Posterior vena cava (tissue), 2 donors: ENCODE results near the gene SEC24B. TPM values are rescaled to one million over a fixed set of nuclear protein-coding genes. Genes with fewer than 3 reads are reported as not detected.
"Not testable (repeated sequence)": the region's sequence is repeated elsewhere in the genome, so short reads cannot be mapped to it uniquely, and the experiment has no call there.

Experiments
- DNase-seq: peaks from one replicate; pipeline ENCODE4 v3.0.0-alpha.2; 2020; ENCODE audit warnings: low spot score
- intact Hi-C, 2 donors: fragments of 100-400 bp; cut with DNase I; formaldehyde crosslinking; loops; one replicate each; pipeline versions ENCODE4 v1.14.1 to v1.14.2; 2022 to 2023
- total RNA-seq, 2 donors: library from RNA; stranded (reverse); fragmentation: NEBNext Ultra II Directional; extraction: Animal tissue kit (Norgen Biotek cat#: 25700); gene quantifications; one replicate each; pipeline ENCODE4 v1.2.1, GENCODE V29; 2021
- donor health status: DM: yes; HTN: yes; CAD: no.
- donor health status: DM: yes; HTN: yes; CAD: no.

The SEC24B gene
- total RNA-seq, 2 donors from 2014 or later, result 29.6 to 33.9 TPM

DNA sequence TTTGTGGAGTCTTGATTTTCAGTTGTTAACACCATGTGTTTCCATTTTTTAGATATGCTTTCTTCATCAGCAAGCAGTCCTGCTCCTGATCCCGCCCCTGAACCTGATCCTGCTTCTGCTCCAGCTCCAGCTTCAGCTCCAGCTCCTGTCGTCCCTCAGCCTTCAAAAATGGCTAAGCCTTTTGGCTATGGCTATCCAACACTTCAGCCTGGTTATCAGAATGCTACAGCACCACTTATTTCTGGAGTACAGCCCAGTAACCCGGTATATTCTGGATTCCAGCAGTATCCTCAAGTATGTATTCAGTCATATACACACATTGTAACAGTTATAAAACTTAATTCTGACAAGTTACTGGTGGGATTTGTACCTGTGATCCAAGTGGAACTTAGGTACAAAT lies 60.9 kb downstream of the SEC24B start:
- DNase-seq, result no peak
- intact Hi-C loops, result no loop called here

DNA sequence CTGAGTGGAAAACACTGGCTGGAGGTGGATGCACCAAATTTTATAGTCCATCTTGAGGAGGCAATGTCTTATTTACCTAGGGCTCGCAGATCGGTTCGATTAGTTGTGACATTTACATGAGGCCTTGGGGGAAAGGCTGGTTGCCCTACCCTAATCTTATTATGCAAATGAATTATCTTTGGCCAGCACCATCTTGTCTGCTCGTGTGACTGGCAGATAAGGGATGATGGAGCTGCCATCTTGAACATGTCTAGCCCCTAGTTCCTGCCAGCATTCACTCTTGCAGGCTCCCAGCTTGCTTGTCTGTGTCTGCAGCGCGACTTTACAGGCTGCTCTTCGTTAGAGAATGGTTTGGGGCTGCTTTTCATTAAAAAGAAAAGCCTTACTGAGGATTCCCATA lies 61.9 kb downstream of the SEC24B start:
- intact Hi-C loops, result no loop called here
- no peak for DNase-seq

DNA sequence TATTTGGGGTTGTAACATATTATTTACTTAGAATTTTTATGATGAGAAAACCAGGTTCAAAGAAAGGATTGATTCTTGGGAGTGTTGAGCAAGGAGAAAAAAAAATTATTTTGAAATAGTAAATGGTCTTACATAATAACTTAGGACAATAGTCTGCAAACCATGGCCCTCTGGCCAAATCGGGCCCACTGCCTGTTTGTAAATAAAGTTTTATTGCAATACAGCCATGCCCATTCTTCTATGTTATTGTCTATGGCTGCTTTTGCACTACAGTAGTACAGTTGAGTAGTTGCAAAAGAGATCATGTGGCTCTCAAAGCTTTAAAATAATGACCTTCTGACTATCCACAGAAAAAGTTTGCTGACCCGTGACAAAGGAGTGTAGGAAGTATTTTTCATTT lies 63.3 kb downstream of the SEC24B start:
- no peak for DNase-seq
- intact Hi-C loops, result no loop called here

DNA sequence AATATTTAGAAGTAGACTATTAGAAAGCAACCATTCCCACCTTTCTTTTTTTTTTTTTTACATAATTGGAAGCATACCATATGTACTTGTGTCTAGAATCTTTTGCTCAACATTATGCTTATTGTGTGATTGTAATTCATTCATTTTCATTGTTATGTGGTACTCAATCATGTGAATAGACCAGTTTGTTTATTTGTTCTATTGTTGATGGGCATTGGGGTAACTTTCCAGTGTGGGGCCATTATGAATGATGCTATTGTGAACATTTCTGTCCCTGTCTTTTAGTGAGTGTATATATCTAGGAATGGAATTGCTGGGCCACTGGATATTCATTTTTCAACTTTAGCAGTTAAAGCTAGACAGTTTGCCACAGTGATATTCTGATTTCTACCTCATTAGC lies 63.9 kb downstream of the SEC24B start:
- intact Hi-C loops, result no loop called here
- DNase-seq, result no peak

DNA sequence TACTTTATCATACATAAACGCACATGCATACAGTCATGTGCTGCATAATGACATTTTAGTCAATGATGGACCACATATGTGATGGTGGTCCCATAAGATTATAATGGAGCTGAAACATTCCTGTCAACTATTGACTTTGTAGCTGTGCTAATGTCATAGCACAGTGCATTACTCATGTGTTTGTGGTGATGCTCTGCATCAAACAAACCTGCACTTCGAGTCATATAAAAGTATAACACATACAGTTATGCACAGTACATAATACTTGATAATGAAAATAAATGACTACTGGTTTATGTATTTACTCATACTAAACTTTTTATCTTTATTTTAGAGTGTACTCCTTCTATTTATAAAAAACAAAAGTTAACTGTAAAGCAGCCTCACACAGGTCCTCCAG lies 65.9 kb downstream of the SEC24B start:
- intact Hi-C loops, result no loop called here

DNA sequence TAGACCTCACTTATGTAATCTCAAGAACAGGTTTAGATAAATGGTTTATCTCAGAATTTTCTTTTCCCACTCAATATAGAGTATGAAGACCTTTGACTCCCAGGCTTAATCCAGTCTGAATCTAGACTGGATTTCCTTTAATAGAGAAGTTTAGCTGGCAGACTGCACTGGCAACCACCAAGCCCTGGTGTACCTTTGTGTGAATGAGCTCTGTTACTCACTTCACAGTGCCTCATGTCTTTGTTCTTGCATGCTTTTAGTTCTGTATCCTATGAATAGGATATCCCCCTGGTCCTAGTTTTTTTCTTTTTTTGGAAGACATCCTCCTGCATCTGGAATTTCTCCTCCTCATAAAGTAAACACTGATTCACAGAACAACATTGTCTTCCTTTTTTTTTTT lies 73.3 kb downstream of the SEC24B start:
- no peak for DNase-seq
- intact Hi-C loops, result no loop called here

More for the DNA sequence above, 65.9 kb downstream of the SEC24B start:
- no peak for DNase-seq

DNA sequence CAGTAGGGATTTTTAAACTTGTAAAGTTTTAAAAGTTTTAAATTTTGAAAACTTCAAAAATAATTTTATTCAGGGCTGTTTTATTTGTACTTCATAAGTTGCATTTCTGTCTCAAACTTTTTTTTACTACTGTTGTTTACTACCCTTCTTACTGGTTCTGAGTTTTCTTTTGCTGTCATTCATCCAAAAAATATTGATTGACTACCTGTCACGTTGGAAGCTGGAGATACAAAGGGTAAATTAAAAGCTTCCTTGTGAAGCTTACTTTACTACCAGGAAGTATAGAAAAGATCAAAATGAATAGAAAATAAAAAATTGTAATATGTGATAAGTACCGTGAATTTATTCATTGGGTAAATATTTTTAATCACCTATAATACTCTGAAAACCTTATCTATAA lies 77.1 kb downstream of the SEC24B start:
- DNase-seq, result no peak
- intact Hi-C loops, result no loop called here

DNA sequence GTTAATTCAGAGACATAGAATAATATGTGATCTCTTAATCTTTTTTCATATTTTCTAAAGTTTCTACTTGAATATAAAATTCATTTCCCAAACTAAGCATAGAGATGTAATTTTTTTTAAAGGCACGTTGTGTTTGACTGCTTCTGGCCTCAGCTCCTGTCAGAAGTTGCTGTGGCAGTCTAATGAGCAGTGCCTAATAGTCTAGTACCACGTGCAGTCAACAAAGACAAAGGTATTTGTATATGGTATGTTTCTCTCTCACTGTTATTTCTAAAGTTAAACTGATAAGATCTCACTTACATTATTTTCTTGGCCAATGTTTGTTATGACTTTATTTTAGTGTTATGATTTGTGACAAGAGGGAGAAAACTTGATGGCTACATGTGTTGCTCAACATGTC lies 77.8 kb downstream of the SEC24B start:
- intact Hi-C loops, result no loop called here
- DNase-seq, result no peak

DNA sequence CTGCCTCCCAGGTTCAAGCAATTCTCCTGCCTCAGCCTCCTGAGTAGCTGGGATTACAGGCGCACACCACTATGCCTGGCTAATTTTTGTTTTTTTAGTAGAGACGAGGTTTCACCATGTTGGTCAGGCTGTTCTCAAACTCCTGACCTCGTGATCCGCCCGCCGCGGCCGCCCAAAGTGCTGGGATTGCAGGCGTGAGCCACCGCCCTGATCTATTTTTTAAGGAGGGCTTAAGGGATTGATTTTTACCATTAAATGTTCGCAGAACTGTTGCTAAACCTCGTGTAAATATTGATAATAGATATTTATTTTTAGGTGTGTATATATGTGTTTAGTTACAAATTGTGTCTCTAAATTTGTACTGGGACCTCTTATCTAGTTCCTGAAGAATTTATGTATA lies 79.8 kb downstream of the SEC24B start:
- DNase-seq, intact Hi-C loops: not testable (repeated sequence)

DNA sequence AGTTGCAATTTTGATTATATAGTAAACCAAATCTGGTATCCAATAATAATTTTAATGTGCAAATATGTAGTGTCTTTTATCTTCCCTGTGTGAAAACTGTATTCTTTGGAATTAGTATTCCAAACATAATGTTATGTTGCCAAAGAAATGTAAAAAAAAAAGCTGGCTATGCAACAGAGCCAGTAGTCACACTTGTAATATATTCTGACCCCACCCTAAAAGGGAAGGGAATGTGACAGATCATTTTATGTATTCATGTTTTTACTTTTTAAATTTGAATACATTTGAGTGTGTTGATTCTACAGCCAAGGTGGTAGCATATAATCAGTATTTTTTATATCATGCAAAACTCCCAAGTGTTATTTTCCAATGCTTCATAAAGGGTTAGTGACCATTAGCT lies 98.6 kb downstream of the SEC24B start:
- intact Hi-C loops, result no loop called here
- DNase-seq, result no peak

DNA sequence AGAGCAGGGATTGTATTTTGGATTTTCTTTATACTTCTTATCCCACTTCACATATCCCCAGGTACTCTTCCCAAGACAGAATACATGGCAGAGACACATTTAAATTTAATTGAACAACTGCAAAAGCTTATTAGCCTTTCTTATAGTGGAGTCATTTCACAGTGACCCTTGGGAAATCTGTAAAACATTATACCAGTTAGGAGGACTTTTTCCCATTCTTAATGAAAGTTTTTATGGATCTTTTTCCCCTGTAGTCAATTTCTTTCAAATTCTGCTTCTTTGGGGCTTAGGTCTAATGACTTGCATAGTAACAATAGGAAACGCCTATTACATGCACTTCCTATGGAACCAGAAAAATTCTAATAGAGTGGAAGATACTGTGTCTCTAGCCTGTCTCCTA lies 111.8 kb downstream of the SEC24B start:
- no peak for DNase-seq
- intact Hi-C loops, result no loop called here

DNA sequence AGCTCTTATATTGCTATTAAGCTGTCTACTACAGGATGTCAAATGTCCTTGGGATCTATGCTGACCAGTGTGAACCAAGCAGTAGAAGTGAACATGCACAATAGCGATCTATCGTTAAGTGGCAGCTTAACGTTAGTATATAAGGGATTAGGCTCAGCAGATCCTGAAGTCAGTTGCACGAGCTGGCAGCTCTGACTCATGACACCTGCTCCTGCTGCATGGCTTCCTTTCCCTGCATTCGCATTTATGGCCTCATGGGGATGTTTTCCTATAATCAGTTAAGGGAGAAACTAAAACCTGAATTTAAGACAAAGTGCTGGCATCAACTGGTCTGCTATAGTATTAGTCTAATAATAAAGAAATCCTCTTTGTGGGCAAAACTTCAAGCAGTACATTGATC lies 113.8 kb downstream of the SEC24B start:
- intact Hi-C loops, result no loop called here
- DNase-seq, result no peak

DNA sequence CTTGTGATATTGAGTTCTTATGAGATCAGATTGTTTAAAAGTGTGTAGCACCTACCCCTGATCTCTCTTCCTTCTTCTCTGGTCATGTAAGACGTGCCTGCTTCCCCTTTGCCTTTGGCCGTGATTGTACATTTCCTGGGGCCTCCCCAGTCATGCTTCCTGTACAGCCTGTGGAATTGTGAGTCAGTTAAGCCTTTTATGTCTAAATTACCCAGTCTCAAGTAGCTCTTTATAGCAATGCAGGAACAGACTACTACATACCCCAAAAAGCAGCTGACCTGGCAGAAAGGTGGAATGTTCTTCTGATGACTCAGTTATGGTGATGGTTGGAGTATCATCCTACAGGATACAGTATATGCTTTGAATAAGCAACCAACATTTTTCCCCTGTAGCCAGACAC lies 115.0 kb downstream of the SEC24B start:
- intact Hi-C loops, result no loop called here
- DNase-seq, result no peak

DNA sequence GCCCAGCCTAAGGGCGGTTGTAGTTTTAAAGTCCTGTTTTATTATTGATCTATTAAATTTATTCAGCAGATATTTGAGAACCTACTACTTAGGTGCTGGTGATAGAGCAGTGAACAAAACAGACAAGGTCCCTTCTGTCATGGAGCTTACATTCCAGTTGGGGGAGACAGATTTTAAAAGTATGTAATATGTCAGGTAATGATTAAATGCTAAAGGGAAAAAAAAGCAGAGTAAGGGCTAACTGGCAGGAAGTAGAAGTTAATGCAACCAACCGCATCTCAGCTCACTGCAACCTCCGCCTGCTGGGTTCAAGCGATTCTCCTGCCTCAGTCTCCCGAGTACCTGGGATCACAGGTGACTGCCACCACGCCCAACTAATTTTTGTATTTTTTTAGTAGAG lies 118.6 kb downstream of the SEC24B start:
- intact Hi-C loops, result no loop called here
- no peak for DNase-seq

DNA sequence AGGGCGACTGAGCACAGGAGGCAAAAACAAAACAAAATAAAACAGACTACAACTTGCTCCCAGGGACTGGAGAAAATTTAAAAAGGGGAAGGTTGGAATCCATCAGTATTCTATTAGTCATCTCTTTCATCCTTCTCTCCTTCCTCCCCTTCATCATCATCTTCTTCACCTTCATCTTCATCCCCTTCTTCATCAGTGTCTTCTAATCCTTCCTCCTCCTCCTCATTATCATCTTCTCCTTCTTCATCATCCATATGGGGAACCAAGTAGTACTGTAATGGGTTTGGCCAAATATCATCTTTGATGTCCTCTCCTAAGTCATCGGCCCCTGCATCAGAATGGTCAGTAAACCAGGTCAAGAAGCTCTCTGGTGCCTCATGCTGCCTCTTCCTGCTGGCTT lies 119.5 kb downstream of the SEC24B start:
- intact Hi-C loops, result no loop called here
- no peak for DNase-seq

DNA sequence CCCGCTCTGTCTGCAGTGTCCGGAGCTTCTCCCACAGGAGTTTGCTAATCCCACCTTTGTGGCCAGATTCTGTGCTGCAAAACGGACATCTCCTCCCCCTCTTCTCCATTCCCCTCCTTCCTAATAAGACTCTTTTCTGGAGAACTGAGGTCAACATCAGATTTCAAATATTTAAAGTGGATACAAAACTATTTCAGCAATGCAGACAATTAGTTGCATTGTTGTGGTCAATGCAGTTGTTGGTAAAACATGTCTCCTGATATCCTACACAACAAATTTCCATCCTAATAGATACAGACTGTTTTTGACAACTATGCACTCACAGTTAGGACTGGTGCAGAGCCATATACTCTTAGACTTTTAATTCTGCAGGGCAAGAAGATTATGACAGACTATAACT lies 121.4 kb downstream of the SEC24B start:
- intact Hi-C loops, result no loop called here
- DNase-seq, result no peak

DNA sequence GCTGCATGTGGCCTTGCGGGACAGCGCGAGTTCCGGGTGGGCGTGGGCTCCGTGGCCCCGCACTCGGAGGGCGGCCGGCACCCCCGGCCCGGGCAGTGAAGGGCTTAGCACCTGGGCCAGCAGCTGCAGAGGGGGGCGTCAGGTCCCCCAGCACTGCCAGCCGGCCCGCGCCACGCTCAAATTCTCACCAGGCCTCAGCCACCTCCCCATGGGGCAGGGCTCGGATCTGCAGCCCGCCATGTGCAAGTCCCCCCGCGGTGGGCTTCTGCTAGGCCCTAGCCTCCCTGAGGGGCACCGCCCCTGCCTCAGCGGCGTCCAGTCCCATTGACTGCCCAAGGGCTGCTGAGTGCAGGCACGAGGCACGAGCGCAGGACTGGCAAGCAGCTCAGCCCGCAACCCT lies 123.8 kb downstream of the SEC24B start:
- intact Hi-C loops, result no loop called here
- DNase-seq, result no peak

DNA sequence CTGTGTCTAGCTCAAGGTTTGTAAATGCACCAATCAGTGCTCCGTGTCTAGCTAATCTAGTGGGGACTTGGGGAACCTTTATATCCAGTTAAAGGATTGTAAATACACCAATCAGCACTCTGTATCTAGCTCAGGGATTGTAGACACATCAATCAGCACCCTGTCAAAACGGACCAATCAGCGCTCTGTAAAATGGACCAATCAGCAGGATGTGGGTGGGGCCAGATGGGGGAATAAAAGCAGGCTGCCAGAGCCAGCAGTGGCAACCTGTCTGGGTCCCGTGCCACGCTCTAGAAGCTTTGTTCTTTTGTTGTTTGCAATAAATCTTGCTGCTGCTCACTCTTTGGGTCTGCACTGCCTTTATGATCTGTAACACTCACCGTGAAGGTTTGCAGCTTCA lies 124.5 kb downstream of the SEC24B start:
- DNase-seq, intact Hi-C loops: not testable (repeated sequence)

DNA sequence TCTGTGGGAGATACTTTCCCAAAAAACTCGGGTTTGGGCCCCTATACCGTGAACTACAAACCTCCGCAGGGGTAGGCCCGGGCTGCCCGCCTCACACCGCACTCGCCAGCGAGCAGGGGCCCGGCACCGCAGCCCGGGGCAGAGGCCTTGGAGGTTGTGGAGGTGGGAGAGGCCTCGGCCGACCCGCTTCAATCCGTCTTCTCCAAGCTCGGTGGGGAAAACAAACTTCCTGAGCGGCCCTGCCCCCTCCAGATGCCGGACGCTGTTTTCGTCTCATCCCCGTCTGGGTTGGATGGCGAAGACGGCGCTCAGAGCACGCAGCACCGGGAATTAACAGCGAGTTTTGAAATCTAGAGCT lies 126.0 kb downstream of the SEC24B start:
- intact Hi-C loops, result no loop called here
- peak; percentile 84 for DNase-seq

DNA sequence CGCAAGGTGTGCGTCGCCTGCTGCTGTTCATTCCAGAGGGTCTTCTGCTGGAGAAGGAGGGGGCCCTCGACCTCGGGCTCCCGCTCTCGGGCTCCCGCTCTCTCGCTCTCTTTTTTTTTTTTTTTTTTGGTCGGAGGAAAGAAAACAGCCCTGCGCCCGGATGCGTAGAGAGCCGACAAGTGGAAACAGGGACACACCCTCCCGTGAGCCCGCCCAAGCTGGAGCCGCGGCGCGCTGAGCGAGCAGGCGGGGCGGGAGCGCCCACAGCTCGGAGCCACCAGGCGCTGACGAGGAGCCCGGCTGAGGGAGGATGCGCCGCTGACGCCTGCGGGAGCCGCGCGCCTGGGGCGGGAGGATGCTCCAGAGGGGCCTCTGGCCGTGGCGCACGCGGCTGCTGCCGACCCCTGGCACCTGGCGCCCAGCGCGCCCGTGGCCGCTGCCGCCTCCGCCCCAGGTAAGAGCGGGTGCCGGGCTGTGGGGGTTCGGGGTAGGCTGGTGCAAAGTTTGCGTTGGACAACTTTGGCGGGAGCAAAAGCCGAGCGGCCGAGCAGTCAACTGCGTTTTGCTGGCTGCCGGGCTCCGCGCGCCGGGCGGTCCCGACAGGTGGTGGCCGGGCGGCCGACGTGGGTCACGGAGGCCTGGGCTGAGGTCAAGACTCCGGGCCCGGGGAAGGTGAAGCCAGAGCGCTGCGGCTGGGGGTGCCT lies 126.5 kb downstream of the SEC24B start, which contains the start of gene MCUB:
Gene MCUB, plus strand, starts transcription at position 264 of the 704 bp plus-strand sequence. Its CDS starts 92 bp downstream, at position 356.
- intact Hi-C loops, result no loop called here

DNA sequence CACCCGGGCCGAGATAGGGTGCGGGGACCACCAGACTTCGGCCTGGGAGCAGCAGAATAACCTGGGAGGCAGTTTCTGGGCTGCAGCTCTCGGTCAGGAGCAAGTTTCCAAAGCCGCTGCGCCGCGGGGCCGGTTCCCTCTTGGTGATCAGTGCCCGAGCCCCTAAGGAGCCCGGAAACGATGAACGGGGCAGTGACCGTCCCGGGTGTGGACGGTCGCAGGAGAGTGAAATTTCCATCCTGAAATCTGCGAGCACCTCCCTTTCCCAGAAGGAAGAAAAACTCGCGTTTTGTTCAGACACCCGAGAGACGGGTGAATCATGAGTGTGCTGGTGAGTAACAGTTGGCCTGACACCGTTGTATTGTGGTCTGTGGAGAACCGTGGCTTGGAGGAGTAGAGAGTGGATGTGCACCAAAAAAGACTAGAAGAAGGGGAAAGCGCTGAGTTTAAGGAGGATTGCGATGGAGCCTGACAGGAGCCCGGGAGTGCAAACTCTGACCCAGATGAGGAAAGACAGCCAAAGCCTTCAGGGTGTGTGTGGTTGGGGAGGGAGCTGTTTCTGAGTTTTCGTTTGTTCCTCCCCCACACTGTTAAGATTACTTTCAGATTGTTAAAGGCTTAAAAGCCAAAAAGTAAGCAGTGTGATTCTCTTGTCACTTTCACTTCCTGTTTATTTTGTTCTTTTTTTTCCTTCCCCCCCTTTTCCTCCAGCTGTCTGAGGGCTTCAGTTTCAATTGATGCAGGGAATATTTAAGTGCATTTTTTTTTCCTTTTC lies 127.3 kb downstream of the SEC24B start:
- intact Hi-C loops, result no loop called here
- DNase-seq, result peak; percentile 87

More for the DNA sequence above, 126.5 kb downstream of the SEC24B start, which contains the start of gene MCUB:
- peak; percentile 97 for DNase-seq
